GM21390 (cell line): ENCODE results near the gene KCNH3.

Experiments
- ATAC-seq: cut with Tn5 transposase; IDR thresholded peaks from one replicate; pipeline ENCODE4 v1.9.1; 2021; ENCODE audit not compliant: unreplicated experiment

Gene KCNH3

GRCh38 chr12:49543221-49543913, 4.5 kb downstream of the KCNH3 start:
- no peak for ATAC-seq

- ATAC-seq: no peak
These were observed 5.3 kb downstream of the KCNH3 start for GRCh38 chr12:49543914-49544815.

- no peak for ATAC-seq
These were observed 7.0 kb downstream of the KCNH3 start for GRCh38 chr12:49545815-49546214.

GRCh38 chr12:49546481-49546880, 7.7 kb downstream of the KCNH3 start:
- ATAC-seq: no peak

- no peak for ATAC-seq
These were observed 8.4 kb downstream of the KCNH3 start for GRCh38 chr12:49547090-49547690.

GRCh38 chr12:49548481-49548821, 9.6 kb downstream of the KCNH3 start:
- no peak for ATAC-seq

- no peak for ATAC-seq
These were observed 10.2 kb downstream of the KCNH3 start for GRCh38 chr12:49548822-49549648.

GRCh38 chr12:49549735-49550692, 11.2 kb downstream of the KCNH3 start:
- no peak for ATAC-seq

- ATAC-seq: no peak
These were observed 11.9 kb downstream of the KCNH3 start for GRCh38 chr12:49550693-49551252.

GRCh38 chr12:49552014-49552413, 13.2 kb downstream of the KCNH3 start:
- ATAC-seq: no peak

GRCh38 chr12:49552425-49552824, 13.6 kb downstream of the KCNH3 start:
- no peak for ATAC-seq

GRCh38 chr12:49552899-49553298, 14.1 kb downstream of the KCNH3 start:
- no peak for ATAC-seq

GRCh38 chr12:49553512-49554088, 14.8 kb downstream of the KCNH3 start:
- ATAC-seq: no peak

- no peak for ATAC-seq
These were observed 15.4 kb downstream of the KCNH3 start for GRCh38 chr12:49554266-49554665.

- ATAC-seq: no peak
These were observed 17.0 kb downstream of the KCNH3 start for GRCh38 chr12:49555631-49556390.

GRCh38 chr12:49556391-49557186, 17.8 kb downstream of the KCNH3 start:
- ATAC-seq: no peak

- ATAC-seq: no peak
These were observed 18.5 kb downstream of the KCNH3 start for GRCh38 chr12:49557187-49557916.
